Choroid plexus epithelial cell (primary cell): Measurements from ENCODE around the gene CEP170.
"Not testable (repeated sequence)": the region's sequence is repeated elsewhere in the genome, so short reads cannot be mapped to it uniquely, and the experiment has no call there.

Experiments
- DNase-seq: peaks from one replicate; pipeline ENCODE4 v3.0.0-alpha.2; 2010; ENCODE audit warnings: low read depth
- H3K4me3 ChIP-seq: 2 replicates; pipeline ENCODE4 v1.5.1; 2011; ENCODE audit warnings: low read depth, mild to moderate bottlenecking, control low read depth, low read length, moderate library complexity

The CEP170 gene

DNA sequence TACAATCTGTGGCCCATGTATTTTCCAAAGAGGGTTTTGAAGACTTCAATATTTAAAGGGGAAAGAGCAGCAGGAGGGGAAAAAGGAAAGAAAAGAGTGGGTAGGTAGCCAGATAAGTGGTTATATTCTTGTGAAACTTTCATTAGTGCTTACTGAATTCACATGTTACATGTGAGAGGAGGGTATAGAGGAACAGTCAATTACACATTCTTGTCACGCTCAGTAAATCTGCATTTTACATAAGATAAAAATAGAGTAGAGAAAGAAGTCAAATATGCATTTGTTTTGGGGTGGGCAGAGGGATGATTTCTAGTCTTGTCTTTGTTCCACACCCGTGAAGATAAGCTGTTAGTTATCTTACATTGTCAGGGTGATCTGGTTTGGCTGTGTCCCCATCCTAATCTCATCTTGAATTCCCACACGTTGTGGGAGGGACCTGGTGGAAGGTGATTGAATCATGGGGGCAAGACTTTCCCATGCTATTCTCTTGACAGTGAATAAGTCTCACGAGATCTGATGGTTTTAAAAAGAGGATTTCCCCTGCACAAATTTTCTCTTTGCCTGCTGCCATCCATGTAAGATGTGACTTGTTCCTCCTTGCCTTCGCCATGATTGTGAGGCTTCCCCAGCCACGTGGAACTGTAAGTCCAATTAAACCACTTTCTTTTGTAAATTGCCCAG, 149.3 kb downstream of the CEP170 start:
- H3K4me3 ChIP-seq, DNase-seq: not testable (repeated sequence)

- peak; percentile 18 for DNase-seq
- not testable (repeated sequence) for H3K4me3 ChIP-seq
Observed at GRCh38 chr1:243105104-243105503, 150.0 kb downstream of the CEP170 start.

- not testable (repeated sequence) for DNase-seq, H3K4me3 ChIP-seq
Observed at GRCh38 chr1:243104452-243104851, 150.6 kb downstream of the CEP170 start.

- H3K4me3 ChIP-seq: peak overlapping the region; percentile 62
- peak; percentile 90 for DNase-seq
Observed at GRCh38 chr1:243101551-243102050, 153.5 kb downstream of the CEP170 start.

DNA sequence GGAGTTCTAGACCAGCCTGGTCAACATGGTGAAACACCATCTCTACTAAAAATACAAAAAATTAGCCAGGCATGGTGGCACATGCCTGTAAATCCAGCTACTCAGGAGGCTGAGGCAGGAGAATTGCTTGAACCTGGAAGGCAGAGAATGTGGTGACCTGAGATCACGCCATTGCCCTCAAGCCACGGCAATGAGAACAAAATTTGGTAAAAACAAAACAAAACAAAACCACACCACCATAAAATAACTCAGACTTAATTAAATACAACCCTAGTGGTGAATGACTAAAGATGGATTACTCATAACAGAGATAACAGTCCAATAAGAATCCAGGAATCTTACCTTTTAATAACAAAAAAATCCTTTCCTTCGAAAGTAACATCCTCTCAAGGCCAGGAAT, 167.7 kb downstream of the CEP170 start:
- DNase-seq, H3K4me3 ChIP-seq: not testable (repeated sequence)
